ENCODE data around the gene CCDC85C. TPM values are rescaled to one million over a fixed set of nuclear protein-coding genes. Genes with fewer than 3 reads are reported as not detected.
A peak's percentile ranks its signal among the peaks of the same experiment; 100 is the strongest.

CCDC85C gene
- total and polyA plus RNA-seq, 2 of the 8 experiments (the other 6 are each of a cell fraction or from before 2014, with no cell fraction given) = 16.8 to 35.8 TPM

GRCh38 chr14:99563749-99564129 is 40.3 kb downstream of the CCDC85C start:
- no peak for TF ChIP-seq SRF (IDR thresholded peaks at IDR 0.05; ENCODE audit: low read depth, low read length)
- TF ChIP-seq SAP30 (IDR thresholded peaks at IDR 0.05; ENCODE audit: insufficient read depth, insufficient replicate concordance, low read length) = no peak
- no peak for TF ChIP-seq TAF7 (optimal IDR thresholded peaks at IDR 0.05; ENCODE audit: borderline replicate concordance, low read depth, low read length)
- TF ChIP-seq JUN (IDR thresholded peaks at IDR 0.05; ENCODE audit: low read depth, low read length) = no peak
- TF ChIP-seq CHD2 (IDR thresholded peaks at IDR 0.05; ENCODE audit: low read length) = no peak
- no peak overlapping the region for H3K9ac ChIP-seq (replicated peaks in 1 of 4; ENCODE audit: extremely low read depth in 1 of 4, low read depth in 3 of 4, low read length in 3 of 4)
- H4K20me1 ChIP-seq (replicated peaks in 1 of 2; ENCODE audit: control insufficient read depth in 1 of 2, insufficient read depth in 2 of 2, low read length in 2 of 2) = peaks cover 7 to 32% of the 10 kb centered on the region in 2 experiments
- no peaks in the 10 kb centered on the region for H3K9me3 ChIP-seq (ENCODE audit: insufficient read depth in 2 of 2, low read depth in 1 of 2, low read length in 1 of 2)
- peak overlapping the region; percentile 5; the same call in 1 of the 2 replicates for H2BK20ac ChIP-seq (ENCODE audit: low read length)
- ChIA-PET CTCF (ENCODE audit: partially characterized antibody) (interaction anchor here (1.4 to 3.2 kb wide), 3 partner anchors 10 to 44 kb away, joined by 3 to 28 read pairs (median 5); no protein-coding TSS in a partner anchor), POLR2A (ENCODE audit: partially characterized antibody) (interaction anchor here (1.0 to 1.2 kb wide), 2 partner anchors 10 to 63 kb away, joined by 3 read pairs; no protein-coding TSS in a partner anchor)
- H3K27ac ChIP-seq (ENCODE audit: low read depth, low read length) = no peak overlapping the region
- no peak overlapping the region for H4K8ac ChIP-seq (ENCODE audit: extremely low read depth, insufficient read depth, low read length)
- peak overlapping the region; percentile 10; the same call in 1 of the 2 replicates for H2BK15ac ChIP-seq (ENCODE audit: low read length)
- H3K4me1 ChIP-seq (replicated peaks in 1 of 4; ENCODE audit: control insufficient read depth in 3 of 4, insufficient read depth in 4 of 4, low read length in 3 of 4) = peaks cover 5 to 62% (median 41%) of the 10 kb centered on the region in 4 experiments
- 84% methylated on average over 6 of the region's 6 CpGs; no CpG with 5 or more reads in 1 of the 2 experiments for WGBS, 2 experiments (ENCODE audit: extremely low coverage in 1 of 2, insufficient coverage in 1 of 2, insufficient read length in 1 of 2, insufficient replicate concordance in 2 of 2, low coverage in 1 of 2, low lambda C conversion rate in 2 of 2, missing lambda C conversion rate in 1 of 2)
- H3K79me2 ChIP-seq (ENCODE audit: control insufficient read depth in 1 of 2, insufficient read depth in 2 of 2, low read length in 2 of 2) = peaks cover 0 to 68% of the 10 kb centered on the region in 2 experiments; a peak in 3 of 4 replicates
- peaks cover 33% of the 10 kb centered on the region for H3K79me1 ChIP-seq (ENCODE audit: low read depth, low read length)
- H3K4ac ChIP-seq (replicated peaks; ENCODE audit: insufficient read length, low read depth, low read length) = no peak overlapping the region
- H2BK12ac ChIP-seq (ENCODE audit: low read depth, low read length) = 0 out of 2 replicates have a peak overlapping the region, but pooled peaks have one; percentile 22
- H3K23me2 ChIP-seq (ENCODE audit: low read depth, low read length) = 0 out of 2 replicates have a peak, but pooled peaks cover 2% of the 10 kb centered on the region
- no peak overlapping the region for H4K5ac ChIP-seq (ENCODE audit: insufficient read length, low read depth, low read length)
- H3K14ac ChIP-seq (ENCODE audit: insufficient read length) = no peak overlapping the region
- no peak overlapping the region for H2BK120ac ChIP-seq (replicated peaks; ENCODE audit: low read depth, low read length)
- DNase-seq (ENCODE audit: low read depth in 1 of 2, low spot score in 2 of 2) (no peak), FAIRE-seq (no peak)
- H3K36me3 ChIP-seq (ENCODE audit: control insufficient read depth in 2 of 4, insufficient read depth in 4 of 4, low read length in 3 of 4) = no peaks in the 10 kb centered on the region
- no peak overlapping the region for H3K4me2 ChIP-seq (ENCODE audit: insufficient read depth in 1 of 2, low read depth in 2 of 2, low read length in 2 of 2)
- H2BK5ac ChIP-seq (ENCODE audit: low read depth, low read length) = peak overlapping the region; percentile 13; the same call in 1 of the 2 replicates
- H3K27me3 ChIP-seq (replicated peaks in 1 of 4; ENCODE audit: control insufficient read depth in 3 of 4, extremely low read depth in 1 of 4, insufficient read depth in 3 of 4, low read length in 3 of 4) = no peaks in the 10 kb centered on the region
- peak overlapping the region; percentile 20 for H2AK5ac ChIP-seq (ENCODE audit: low read depth, low read length)
- H3K56ac ChIP-seq (replicated peaks; ENCODE audit: insufficient read length, low read depth, low read length) = no peak overlapping the region
- peak overlapping the region; percentile 8 for H4K91ac ChIP-seq (replicated peaks; ENCODE audit: insufficient read length, low read length)
- H3K4me3 ChIP-seq (ENCODE audit: extremely low read depth in 1 of 4, insufficient read depth in 2 of 4, low read depth in 3 of 4, low read length in 4 of 4) = no peak overlapping the region
- no peak overlapping the region; the same call in 1 of the 2 replicates for H3K18ac ChIP-seq (ENCODE audit: extremely low read depth, low read length)
- no peak overlapping the region for H3K23ac ChIP-seq (ENCODE audit: insufficient read length)
- H2AFZ ChIP-seq (ENCODE audit: low read length) = no peak overlapping the region

All from H1 (cell line).